Thymus (tissue), 11 donors: ENCODE measurements around the gene TLE3. TPM values are rescaled to one million over a fixed set of nuclear protein-coding genes. Genes with fewer than 3 reads are reported as not detected.

Experiments
- DNase-seq, 9 donors: peaks; one replicate each; pipeline ENCODE4 v3.0.0-alpha.2; 2013; ENCODE audit warnings: low spot score in 9 of 9, low read depth in 6 of 9, missing footprints in 1 of 9
- H3K27ac ChIP-seq, 2 donors: one replicate each; pipeline ENCODE4 v1.5.1; 2013; ENCODE audit warnings: control low read depth in 1 of 2, low read depth in 1 of 2, low read length in 1 of 2, mild to moderate bottlenecking in 1 of 2, moderate library complexity in 1 of 2
- H3K27me3 ChIP-seq, 2 donors: one replicate each; pipeline ENCODE4 v1.5.1; 2013; ENCODE audit warnings: low read length in 1 of 2; ENCODE audit not compliant: control insufficient read depth in 2 of 2, insufficient read depth in 1 of 2
- H3K36me3 ChIP-seq, 2 donors: one replicate each; pipeline ENCODE4 v1.5.1; 2013; ENCODE audit warnings: low read length in 1 of 2, mild to moderate bottlenecking in 1 of 2, moderate library complexity in 1 of 2; ENCODE audit not compliant: control insufficient read depth in 2 of 2, insufficient read depth in 2 of 2
- H3K4me1 ChIP-seq, 2 donors: one replicate each; pipeline ENCODE4 v1.5.1; 2013; ENCODE audit warnings: low read length in 2 of 2; ENCODE audit not compliant: control insufficient read depth in 2 of 2, insufficient read depth in 2 of 2
- H3K4me3 ChIP-seq, 2 donors: one replicate each; pipeline ENCODE4 v1.5.1; 2013; ENCODE audit warnings: low read length in 2 of 2, control low read depth in 1 of 2, mild to moderate bottlenecking in 1 of 2
- H3K9me3 ChIP-seq, 2 donors: one replicate each; pipeline ENCODE4 v1.5.1; 2013; ENCODE audit warnings: low read length in 1 of 2, mild to moderate bottlenecking in 1 of 2; ENCODE audit not compliant: control insufficient read depth in 2 of 2, insufficient read depth in 1 of 2
- WGBS: extraction: QIAGEN DNeasy Blood & Tissue Kit; methylation state at CpG from one replicate; pipeline ENCODE4 v1.1.7; 2013; 5-methylcytosine and 5-hydroxymethylcytosine counted together
- polyA plus RNA-seq: library from polyadenylated mRNA; stranded (reverse); fragments of 200-250 nt; gene quantifications from one replicate; pipeline ENCODE4 v1.2.3, GENCODE V29; 2013
- total RNA-seq: library from RNA; stranded (reverse); fragments of 120-200 nt; gene quantifications from one replicate; pipeline ENCODE4 v1.2.4, GENCODE V29; 2013
- donor health status: healthy.

Gene TLE3
- total and polyA plus RNA-seq, 2 donors = 23.4 to 32.7 TPM

DNA sequence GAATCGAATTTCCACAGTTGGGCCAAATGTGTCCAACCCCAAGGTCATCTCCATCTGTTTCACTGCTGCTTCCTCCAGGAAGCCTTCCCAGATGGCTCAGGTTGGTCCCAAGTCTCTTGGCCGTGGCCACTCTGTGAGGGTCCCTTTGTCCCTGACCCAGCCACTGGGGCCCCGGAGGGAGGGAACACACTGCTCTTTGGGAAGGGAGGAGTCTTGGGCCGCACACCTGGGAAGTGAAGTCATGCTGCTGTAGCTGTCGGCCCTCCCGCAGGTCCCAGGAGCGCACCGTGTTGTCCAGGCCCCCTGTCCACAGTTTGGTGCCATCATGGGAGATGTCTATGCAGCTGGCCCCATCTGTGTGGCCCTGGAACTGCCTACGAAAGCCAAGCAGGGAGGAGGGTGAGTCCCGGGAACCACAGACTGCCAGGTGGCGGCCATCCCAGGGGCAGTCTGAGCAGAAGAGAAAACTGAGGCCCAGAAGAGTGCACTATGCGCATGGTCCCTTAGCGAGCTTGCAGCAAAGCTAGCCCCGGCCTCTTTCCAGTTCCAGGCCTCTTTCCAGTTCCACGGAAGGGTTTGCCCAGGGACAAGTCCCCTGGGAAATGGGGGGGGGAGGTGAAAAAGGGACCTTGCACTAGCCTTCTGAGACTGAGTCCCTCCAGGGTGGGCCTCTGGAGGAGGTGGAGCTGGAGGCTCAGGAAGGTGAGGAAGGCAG lies 44.6 kb downstream of the TLE3 start:
- H3K4me1 ChIP-seq = peaks cover 0 to 4% of the 10 kb centered on the region in 2 donors
- H3K27ac ChIP-seq = no peak overlapping the region
- no peak overlapping the region for H3K4me3 ChIP-seq
- WGBS = 92% methylated on average over 15 of the region's 15 CpGs
- no peak for DNase-seq
- H3K36me3 ChIP-seq = peaks cover 88 to 92% of the 10 kb centered on the region in 2 donors
- no peaks in the 10 kb centered on the region for H3K27me3 ChIP-seq
- H3K9me3 ChIP-seq = no peaks in the 10 kb centered on the region

DNA sequence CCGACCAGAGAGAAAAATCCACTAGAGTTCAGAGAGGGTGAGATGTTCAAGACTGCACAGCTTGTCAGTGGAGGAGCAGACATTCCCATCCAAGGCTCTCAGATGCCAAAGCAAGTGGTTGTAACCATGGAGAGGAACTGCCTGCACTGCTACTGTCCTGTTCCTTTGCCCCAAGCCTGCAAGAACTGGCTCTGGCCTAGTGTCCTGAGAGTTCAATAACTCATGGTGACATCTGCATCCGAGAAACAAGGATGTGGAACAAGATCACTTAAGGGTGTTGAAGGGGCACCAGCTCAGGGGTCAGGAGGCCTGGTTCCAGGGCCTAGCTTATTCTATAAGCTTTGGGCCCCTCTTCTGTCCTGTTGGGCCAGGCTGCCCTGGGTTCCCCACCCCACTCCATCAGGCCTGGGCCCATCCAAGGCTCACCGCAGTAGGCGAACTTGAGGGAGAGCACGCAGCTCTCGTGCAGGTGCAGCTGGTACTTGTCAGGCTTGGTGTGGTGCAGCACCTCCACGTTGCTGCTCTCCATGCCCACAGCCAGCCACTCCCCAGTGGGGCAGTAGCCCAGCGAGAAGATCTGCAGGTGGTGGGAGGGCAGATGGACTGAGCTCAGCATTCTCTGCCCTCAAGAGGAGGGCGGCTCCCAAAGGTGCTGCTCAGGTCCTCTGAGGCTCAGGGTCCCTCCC lies 45.6 kb downstream of the TLE3 start:
- H3K9me3 ChIP-seq = no peaks in the 10 kb centered on the region
- H3K27ac ChIP-seq = no peak overlapping the region
- WGBS = 96% methylated on average over 9 of the region's 9 CpGs
- H3K36me3 ChIP-seq = peaks cover 78 to 83% of the 10 kb centered on the region in 2 donors
- no peak for DNase-seq
- peaks cover 0 to 4% of the 10 kb centered on the region in 2 donors for H3K4me1 ChIP-seq
- no peak overlapping the region for H3K4me3 ChIP-seq
- no peaks in the 10 kb centered on the region for H3K27me3 ChIP-seq

DNA sequence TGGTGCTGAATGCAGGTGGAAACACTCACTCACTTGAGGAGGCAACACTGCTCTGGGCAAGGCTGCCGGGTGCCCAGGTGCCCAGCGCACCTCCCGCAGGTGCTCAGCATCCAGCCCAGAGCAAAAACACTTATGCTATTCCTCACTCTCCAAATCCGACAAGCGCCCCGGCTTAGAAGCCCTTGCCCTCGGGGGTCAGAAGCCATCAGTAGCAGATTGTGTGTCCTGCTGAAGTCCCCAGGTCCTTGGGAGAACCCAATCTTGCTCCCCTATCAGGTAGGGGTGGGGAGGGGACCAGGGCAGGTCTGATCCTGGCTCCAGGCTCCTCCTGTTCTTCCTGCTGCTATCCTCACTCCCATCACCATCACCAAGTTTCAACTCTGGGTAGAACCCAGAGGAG lies 46.7 kb downstream of the TLE3 start:
- H3K27ac ChIP-seq = no peak overlapping the region
- DNase-seq = no peak
- H3K36me3 ChIP-seq = peaks cover 66 to 81% of the 10 kb centered on the region in 2 donors
- no peaks in the 10 kb centered on the region for H3K9me3 ChIP-seq
- H3K4me3 ChIP-seq = no peak overlapping the region
- H3K4me1 ChIP-seq = peaks cover 0 to 4% of the 10 kb centered on the region in 2 donors
- WGBS = 99% methylated on average over 7 of the region's 7 CpGs
- no peaks in the 10 kb centered on the region for H3K27me3 ChIP-seq

DNA sequence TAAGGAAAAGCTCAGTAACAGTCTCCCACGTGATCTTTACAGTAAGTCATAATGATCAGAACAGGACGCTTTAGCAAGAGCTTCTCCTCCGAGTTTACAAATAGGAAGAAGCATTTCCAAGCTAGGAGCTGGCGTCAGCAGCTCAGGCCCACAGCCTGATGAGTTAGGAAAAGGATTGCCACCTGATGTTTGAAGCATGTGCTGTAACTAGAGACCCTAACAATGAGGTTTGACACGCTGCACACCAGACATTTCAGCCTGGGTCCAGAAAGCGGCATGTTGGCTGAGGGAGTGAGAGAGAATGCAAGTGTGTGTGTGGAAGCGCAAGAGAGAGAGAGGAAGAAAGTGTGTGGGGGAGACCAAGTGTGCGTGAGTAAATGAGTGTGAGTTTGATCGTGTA lies 47.3 kb downstream of the TLE3 start:
- Histone ChIP-seq H3K27me3 (no peaks in the 10 kb centered on the region), H3K27ac (no peak overlapping the region), H3K4me3 (no peak overlapping the region), H3K4me1 (peaks cover 0 to 4% of the 10 kb centered on the region in 2 donors), H3K36me3 (peaks cover 61 to 76% of the 10 kb centered on the region in 2 donors), H3K9me3 (no peaks in the 10 kb centered on the region)
- no peak for DNase-seq
- WGBS = 96% methylated on average over 9 of the region's 9 CpGs

DNA sequence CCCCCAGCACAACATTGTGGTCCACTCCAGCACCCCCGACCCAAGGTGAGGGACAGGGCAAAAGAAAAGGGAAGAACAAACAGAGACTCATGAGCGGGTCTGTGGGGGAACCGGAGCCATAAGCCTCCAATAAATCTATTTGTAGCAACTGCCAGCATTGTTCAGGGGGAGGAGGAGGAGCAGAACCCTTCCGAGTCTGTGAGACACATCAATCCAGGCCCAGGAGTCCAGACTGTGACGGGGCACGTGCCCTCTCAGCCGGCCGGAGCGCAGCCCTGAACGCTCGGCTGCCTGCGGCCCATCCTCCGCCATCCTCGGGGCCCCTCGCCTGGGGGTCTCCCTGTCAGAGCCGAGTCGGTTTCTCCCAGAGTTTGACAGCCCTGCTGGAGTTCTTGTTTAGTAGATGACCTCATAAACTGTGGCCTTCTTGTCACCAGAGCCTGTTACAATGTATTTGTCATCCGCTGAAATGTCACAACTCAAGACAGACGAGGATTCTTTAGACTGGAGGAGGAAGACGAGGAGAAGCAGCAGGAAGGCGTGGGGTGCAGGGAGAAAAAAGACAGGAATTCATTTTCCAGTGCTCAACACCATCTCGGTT lies 47.9 kb downstream of the TLE3 start:
- H3K4me1 ChIP-seq = peaks cover 0 to 4% of the 10 kb centered on the region in 2 donors
- no peak overlapping the region for H3K27ac ChIP-seq
- no peaks in the 10 kb centered on the region for H3K9me3 ChIP-seq
- no peak overlapping the region for H3K4me3 ChIP-seq
- WGBS = 95% methylated on average over 22 of the region's 22 CpGs
- H3K36me3 ChIP-seq = peaks cover 55 to 70% of the 10 kb centered on the region in 2 donors
- DNase-seq = no peak
- H3K27me3 ChIP-seq = no peaks in the 10 kb centered on the region

DNA sequence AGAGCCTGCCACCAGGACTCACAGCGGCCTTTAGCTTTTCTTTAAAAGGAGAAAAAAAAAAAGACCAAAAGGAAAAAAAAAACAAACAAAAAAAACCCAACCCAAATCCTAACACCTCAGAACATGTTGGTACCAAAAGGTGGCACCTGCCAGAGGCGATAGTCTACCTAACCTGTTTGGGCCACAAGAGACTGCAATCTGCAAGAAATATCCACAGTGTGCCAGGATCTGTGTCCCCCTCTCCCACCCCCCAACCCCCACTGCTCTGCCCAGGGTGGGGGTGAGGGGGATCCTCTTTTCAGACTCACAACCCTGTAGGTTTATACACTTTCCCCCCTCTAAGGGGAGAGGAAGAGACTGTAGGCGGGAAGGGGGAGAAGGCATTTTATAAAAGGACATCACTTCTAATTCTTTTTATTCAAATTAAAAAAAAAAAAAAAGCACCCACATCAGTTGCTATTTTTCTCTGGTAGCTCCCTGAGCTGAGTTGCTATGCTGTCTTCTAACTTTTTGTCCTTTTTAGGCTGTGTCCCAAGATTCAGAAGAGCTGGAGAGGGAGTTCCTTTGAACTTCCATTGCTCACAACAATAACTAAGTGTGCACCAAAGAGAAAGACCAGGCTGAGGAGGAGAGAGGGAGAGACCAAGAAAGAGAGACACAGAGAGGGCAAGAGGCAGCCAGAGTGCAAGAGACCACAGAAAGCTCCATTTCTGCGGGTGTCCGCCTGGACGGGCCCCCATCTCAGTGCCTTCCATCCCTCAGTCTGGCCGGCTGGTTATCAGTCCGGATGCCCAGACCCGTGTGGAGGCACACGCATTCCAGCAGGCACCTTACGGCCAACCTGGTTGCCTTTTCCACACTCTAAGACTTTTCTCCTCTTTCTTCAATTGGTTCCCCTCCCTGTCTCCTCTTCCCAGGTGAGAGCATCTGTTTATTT lies 48.9 kb downstream of the TLE3 start:
- Histone ChIP-seq H3K9me3 (no peaks in the 10 kb centered on the region), H3K27ac (no peak overlapping the region), H3K4me1 (peaks cover 0 to 4% of the 10 kb centered on the region in 2 donors), H3K27me3 (no peaks in the 10 kb centered on the region), H3K4me3 (no peak overlapping the region), H3K36me3 (peaks cover 48 to 60% of the 10 kb centered on the region in 2 donors)
- DNase-seq = no peak
- WGBS = 97% methylated on average over 11 of the region's 11 CpGs

DNA sequence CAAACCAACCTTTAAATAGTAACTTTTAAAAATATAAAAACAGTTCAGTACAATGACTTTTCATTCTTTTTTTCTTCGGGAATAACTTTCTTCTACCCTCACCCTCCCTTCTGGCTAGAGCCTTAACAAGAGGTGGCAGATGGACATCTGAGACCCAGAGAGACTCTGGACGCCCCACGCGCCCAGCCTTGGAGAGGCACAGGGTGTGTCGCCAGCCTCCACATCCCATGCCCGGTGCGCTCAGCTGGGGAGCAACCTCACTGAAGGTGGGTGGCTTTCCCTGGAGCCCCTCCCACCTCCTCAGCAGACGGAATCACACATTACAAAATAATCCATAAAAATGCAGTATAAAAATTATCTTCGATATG lies 49.5 kb downstream of the TLE3 start:
- Histone ChIP-seq H3K36me3 (peaks cover 42 to 54% of the 10 kb centered on the region in 2 donors), H3K27ac (no peak overlapping the region), H3K27me3 (no peaks in the 10 kb centered on the region), H3K9me3 (no peaks in the 10 kb centered on the region), H3K4me3 (no peak overlapping the region), H3K4me1 (peaks cover 0 to 4% of the 10 kb centered on the region in 2 donors)
- 97% methylated on average over 9 of the region's 9 CpGs for WGBS
- DNase-seq = no peak

DNA sequence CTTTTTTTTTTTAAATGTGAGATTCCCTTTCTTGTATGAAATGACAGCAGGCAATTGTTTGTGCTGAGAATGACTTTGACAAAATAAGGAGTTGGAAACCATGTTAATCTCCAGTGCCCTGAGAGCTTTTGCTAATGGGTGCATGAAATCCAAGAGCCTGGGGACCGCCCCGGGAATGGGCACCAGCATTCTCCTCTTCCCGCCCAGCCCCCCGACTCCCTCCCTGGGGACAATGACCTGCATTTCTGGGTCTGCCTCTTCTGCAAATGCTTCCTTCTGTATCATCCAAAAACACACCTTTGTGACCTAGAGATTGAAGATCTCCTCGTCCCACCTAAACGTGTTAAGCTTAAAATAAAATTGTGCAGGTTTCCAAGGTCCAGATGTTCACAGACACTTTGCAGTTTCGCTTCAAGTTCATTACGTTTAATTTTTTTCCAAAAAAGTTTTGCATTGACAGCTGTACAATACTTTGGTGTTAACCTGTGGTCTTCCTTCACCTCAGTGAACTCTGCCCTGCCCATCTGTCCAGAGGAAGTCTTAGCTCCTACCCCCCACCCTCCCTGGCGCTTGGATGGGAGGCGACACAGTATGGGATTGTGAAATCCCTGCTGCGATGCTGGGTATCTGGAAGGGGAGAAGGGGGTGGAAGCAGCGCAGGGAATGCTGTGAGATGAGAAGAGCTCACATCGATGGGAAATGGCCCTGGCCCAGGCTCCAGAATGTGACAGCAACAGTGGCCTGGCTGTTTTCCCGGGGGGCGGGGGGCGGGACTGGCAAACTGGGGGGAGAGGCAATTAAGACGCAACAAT lies 50.1 kb downstream of the TLE3 start:
- 91% methylated on average over 17 of the region's 17 CpGs for WGBS
- Histone ChIP-seq H3K36me3 (peaks cover 37 to 49% of the 10 kb centered on the region in 2 donors), H3K9me3 (no peaks in the 10 kb centered on the region), H3K4me3 (no peak overlapping the region), H3K27me3 (no peaks in the 10 kb centered on the region), H3K27ac (no peak overlapping the region), H3K4me1 (peaks cover 0 to 4% of the 10 kb centered on the region in 2 donors)
- DNase-seq = no peak
